ENCODE results near the gene ZNF526. TPM values are rescaled to one million over a fixed set of nuclear protein-coding genes. Genes with fewer than 3 reads are reported as not detected.

ZNF526 gene
- total and polyA plus RNA-seq, 9 of the 15 experiments (the other 6 are each of a cell fraction or from before 2014, with no cell fraction given) = 1.3 to 17.9 (median 6.2) TPM

GRCh38 chr19:42254850-42255765, 35.0 kb downstream of the ZNF526 start, which contains the start of gene ERF (continued):
- TF ChIP-seq SMARCC2 (IDR thresholded peaks at IDR 0.05; ENCODE audit: low read depth) (no peak), PTBP1 (IDR thresholded peaks at IDR 0.05; ENCODE audit: low read depth, low read length) (no peak), ZBTB1 (CRISPR knock-in tag; IDR thresholded peaks at IDR 0.05; ENCODE audit: borderline replicate concordance, low read depth) (no peak), ZNF212 (CRISPR knock-in tag; IDR thresholded peaks at IDR 0.05) (no peak), NCOA1 (IDR thresholded peaks at IDR 0.05; ENCODE audit: low read depth) (no peak), ADNP (tag; IDR thresholded peaks at IDR 0.05) (no peak), COPS2 (conservative IDR thresholded peaks at IDR 0.05) (no peak), RBM14 (IDR thresholded peaks at IDR 0.05; ENCODE audit: borderline replicate concordance, insufficient read depth, low read depth, low read length) (no peak), GABPA (tag; conservative IDR thresholded peaks at IDR 0.05; ENCODE audit: low read depth) (0 out of 2 replicates have a peak, but pooled peaks have one; percentile 22), SOX6 (IDR thresholded peaks at IDR 0.05) (peak; percentile 16; the same call in 1 of the 2 replicates)
- TF ChIP-seq, protein P1, sequence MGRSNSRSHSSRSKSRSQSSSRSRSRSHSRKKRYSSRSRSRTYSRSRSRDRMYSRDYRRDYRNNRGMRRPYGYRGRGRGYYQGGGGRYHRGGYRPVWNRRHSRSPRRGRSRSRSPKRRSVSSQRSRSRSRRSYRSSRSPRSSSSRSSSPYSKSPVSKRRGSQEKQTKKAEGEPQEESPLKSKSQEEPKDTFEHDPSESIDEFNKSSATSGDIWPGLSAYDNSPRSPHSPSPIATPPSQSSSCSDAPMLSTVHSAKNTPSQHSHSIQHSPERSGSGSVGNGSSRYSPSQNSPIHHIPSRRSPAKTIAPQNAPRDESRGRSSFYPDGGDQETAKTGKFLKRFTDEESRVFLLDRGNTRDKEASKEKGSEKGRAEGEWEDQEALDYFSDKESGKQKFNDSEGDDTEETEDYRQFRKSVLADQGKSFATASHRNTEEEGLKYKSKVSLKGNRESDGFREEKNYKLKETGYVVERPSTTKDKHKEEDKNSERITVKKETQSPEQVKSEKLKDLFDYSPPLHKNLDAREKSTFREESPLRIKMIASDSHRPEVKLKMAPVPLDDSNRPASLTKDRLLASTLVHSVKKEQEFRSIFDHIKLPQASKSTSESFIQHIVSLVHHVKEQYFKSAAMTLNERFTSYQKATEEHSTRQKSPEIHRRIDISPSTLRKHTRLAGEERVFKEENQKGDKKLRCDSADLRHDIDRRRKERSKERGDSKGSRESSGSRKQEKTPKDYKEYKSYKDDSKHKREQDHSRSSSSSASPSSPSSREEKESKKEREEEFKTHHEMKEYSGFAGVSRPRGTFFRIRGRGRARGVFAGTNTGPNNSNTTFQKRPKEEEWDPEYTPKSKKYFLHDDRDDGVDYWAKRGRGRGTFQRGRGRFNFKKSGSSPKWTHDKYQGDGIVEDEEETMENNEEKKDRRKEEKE (IDR thresholded peaks at IDR 0.05; ENCODE audit: borderline replicate concordance in 1 of 2, control insufficient read depth in 1 of 2, low read depth in 2 of 2, low read length in 1 of 2) = no peak
- TF ChIP-seq, protein P2, sequence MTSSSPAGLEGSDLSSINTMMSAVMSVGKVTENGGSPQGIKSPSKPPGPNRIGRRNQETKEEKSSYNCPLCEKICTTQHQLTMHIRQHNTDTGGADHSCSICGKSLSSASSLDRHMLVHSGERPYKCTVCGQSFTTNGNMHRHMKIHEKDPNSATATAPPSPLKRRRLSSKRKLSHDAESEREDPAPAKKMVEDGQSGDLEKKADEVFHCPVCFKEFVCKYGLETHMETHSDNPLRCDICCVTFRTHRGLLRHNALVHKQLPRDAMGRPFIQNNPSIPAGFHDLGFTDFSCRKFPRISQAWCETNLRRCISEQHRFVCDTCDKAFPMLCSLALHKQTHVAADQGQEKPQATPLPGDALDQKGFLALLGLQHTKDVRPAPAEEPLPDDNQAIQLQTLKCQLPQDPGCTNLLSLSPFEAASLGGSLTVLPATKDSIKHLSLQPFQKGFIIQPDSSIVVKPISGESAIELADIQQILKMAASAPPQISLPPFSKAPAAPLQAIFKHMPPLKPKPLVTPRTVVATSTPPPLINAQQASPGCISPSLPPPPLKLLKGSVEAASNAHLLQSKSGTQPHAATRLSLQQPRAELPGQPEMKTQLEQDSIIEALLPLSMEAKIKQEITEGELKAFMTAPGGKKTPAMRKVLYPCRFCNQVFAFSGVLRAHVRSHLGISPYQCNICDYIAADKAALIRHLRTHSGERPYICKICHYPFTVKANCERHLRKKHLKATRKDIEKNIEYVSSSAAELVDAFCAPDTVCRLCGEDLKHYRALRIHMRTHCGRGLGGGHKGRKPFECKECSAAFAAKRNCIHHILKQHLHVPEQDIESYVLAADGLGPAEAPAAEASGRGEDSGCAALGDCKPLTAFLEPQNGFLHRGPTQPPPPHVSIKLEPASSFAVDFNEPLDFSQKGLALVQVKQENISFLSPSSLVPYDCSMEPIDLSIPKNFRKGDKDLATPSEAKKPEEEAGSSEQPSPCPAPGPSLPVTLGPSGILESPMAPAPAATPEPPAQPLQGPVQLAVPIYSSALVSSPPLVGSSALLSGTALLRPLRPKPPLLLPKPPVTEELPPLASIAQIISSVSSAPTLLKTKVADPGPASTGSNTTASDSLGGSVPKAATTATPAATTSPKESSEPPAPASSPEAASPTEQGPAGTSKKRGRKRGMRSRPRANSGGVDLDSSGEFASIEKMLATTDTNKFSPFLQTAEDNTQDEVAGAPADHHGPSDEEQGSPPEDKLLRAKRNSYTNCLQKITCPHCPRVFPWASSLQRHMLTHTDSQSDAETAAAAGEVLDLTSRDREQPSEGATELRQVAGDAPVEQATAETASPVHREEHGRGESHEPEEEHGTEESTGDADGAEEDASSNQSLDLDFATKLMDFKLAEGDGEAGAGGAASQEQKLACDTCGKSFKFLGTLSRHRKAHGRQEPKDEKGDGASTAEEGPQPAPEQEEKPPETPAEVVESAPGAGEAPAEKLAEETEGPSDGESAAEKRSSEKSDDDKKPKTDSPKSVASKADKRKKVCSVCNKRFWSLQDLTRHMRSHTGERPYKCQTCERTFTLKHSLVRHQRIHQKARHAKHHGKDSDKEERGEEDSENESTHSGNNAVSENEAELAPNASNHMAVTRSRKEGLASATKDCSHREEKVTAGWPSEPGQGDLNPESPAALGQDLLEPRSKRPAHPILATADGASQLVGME (CRISPR knock-in tag; IDR thresholded peaks at IDR 0.05) = no peak
- TF ChIP-seq, protein P3, sequence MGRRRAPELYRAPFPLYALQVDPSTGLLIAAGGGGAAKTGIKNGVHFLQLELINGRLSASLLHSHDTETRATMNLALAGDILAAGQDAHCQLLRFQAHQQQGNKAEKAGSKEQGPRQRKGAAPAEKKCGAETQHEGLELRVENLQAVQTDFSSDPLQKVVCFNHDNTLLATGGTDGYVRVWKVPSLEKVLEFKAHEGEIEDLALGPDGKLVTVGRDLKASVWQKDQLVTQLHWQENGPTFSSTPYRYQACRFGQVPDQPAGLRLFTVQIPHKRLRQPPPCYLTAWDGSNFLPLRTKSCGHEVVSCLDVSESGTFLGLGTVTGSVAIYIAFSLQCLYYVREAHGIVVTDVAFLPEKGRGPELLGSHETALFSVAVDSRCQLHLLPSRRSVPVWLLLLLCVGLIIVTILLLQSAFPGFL (CRISPR knock-in tag; IDR thresholded peaks at IDR 0.05) = no peak
- TF ChIP-seq, protein P4, sequence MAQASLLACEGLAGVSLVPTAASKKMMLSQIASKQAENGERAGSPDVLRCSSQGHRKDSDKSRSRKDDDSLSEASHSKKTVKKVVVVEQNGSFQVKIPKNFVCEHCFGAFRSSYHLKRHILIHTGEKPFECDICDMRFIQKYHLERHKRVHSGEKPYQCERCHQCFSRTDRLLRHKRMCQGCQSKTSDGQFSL (CRISPR knock-in tag; IDR thresholded peaks at IDR 0.05) = peak; percentile 72
- TF ChIP-seq, protein P4 (tag; IDR thresholded peaks at IDR 0.05) = no peak; a peak in 1 of 4 replicates

All from K562 (cell line).